OCI-LY7 (cell line): Measurements from ENCODE around the gene CEP131. TPM values are rescaled to one million over a fixed set of nuclear protein-coding genes. Genes with fewer than 3 reads are reported as not detected.

Experiments
- BruUV-seq: library from RNA; stranded (reverse); fragments of 400-500 nt; replicated peaks from 2 replicates; lab custom pipeline; 2021; lab: Mats Ljungman, UMichigan
- CTCF ChIA-PET: fragments of 300-600 bp; sonication (Branson Sonifier 250); formaldehyde crosslinking; loops from one replicate; lab custom pipeline; 2022; ENCODE audit warnings: antibody characterized with exemption; ENCODE audit not compliant: unreplicated experiment; lab: Charles Lee
- POLR2A ChIA-PET: fragments of 300-600 bp; sonication (Branson Sonifier 250); formaldehyde crosslinking; loops from one replicate; lab custom pipeline; 2022; ENCODE audit warnings: antibody characterized with exemption; lab: Charles Lee
- DNase-seq: peaks from one replicate; pipeline ENCODE4 v3.0.0-alpha.2; 2015; ENCODE audit warnings: low spot score
- H2AFZ ChIP-seq: fragments of 200-600 bp; sonication (generic), shearing (Covaris generic); 2 replicates; pipeline ENCODE4 v1.6.1; 2014; ENCODE audit warnings: mild to moderate bottlenecking, antibody characterized with exemption, low read length, moderate library complexity
- H3K27ac ChIP-seq: fragments of 200-600 bp; sonication (generic); 2 replicates; pipeline ENCODE4 v1.5.1; 2014; ENCODE audit warnings: mixed run types, low read depth, mild to moderate bottlenecking, moderate library complexity, low read length, inconsistent platforms; ENCODE audit not compliant: poor library complexity, severe bottlenecking
- H3K36me3 ChIP-seq: fragments of 200-600 bp; sonication (generic); 2 replicates; pipeline ENCODE4 v1.6.1; 2014; ENCODE audit warnings: mild to moderate bottlenecking, antibody characterized with exemption, low read length, moderate library complexity, mixed read lengths; ENCODE audit not compliant: insufficient read depth
- H3K4me1 ChIP-seq: fragments of 200-600 bp; sonication (generic); 2 replicates; pipeline ENCODE4 v1.5.1; 2014; ENCODE audit warnings: mild to moderate bottlenecking, low read length; ENCODE audit not compliant: insufficient read depth, poor library complexity, severe bottlenecking
- H3K4me2 ChIP-seq: fragments of 200-600 bp; sonication (generic); 2 replicates; pipeline ENCODE4 v1.6.1; 2014; ENCODE audit warnings: mild to moderate bottlenecking, low read length
- H3K4me3 ChIP-seq: fragments of 200-600 bp; sonication (generic); 2 replicates; pipeline ENCODE4 v1.5.1; 2014; ENCODE audit warnings: mild to moderate bottlenecking, low read depth, low read length; ENCODE audit not compliant: poor library complexity, severe bottlenecking
- H3K79me2 ChIP-seq: fragments of 200-600 bp; sonication (generic); 2 replicates; pipeline ENCODE4 v1.6.1; 2016; ENCODE audit warnings: low read depth, mild to moderate bottlenecking, low read length, moderate library complexity, mixed read lengths; ENCODE audit not compliant: insufficient read depth
- H3K9me2 ChIP-seq: fragments of 200-600 bp; sonication (generic); 2 replicates; pipeline ENCODE4 v1.6.1; 2016; ENCODE audit warnings: mild to moderate bottlenecking, low read length, mixed read lengths; ENCODE audit not compliant: insufficient read depth
- H3K9me3 ChIP-seq: fragments of 200-600 bp; sonication (generic); 2 replicates; pipeline ENCODE4 v1.6.1; 2014; ENCODE audit warnings: mild to moderate bottlenecking, mixed run types, low read length, mixed read lengths
- H4K20me1 ChIP-seq: fragments of 200-600 bp; sonication (generic); 2 replicates; pipeline ENCODE4 v1.6.1; 2014; ENCODE audit warnings: mild to moderate bottlenecking, antibody characterized with exemption, low read length, moderate library complexity, mixed read lengths; ENCODE audit not compliant: insufficient read depth
- CTCF ChIP-seq: fragments of 200-600 bp; sonication (generic); conservative IDR thresholded peaks from 2 replicates; pipeline ENCODE4 v1.5.1; 2014; ENCODE audit warnings: mild to moderate bottlenecking, antibody characterized with exemption, low read length, moderate library complexity, mixed read lengths
- EZH2phosphoT487 ChIP-seq: fragments of 200-600 bp; sonication (generic); IDR thresholded peaks from 2 replicates; pipeline ENCODE4 v1.6.1; 2018; ENCODE audit warnings: low read depth, borderline replicate concordance, mild to moderate bottlenecking, mixed run types, antibody characterized with exemption, low read length, moderate library complexity, mixed read lengths
- intact Hi-C: fragments of 100-400 bp; cut with micrococcal nuclease; formaldehyde crosslinking; loops from one replicate; pipeline ENCODE4 v1.10.0; 2022; ENCODE audit not compliant: unreplicated experiment
- total RNA-seq, 2 experiments: library from RNA; depleted of rRNA in 1 of 2; stranded (reverse); fragments of >200 nt in 1 of 2; shearing (Covaris generic) in 1 of 2; gene quantifications; 2 replicates each; pipeline ENCODE4 v1.2.3, GENCODE V29; 2014 to 2022

Gene CEP131
- total RNA-seq, 2 experiments from 2014 or later, result 32.9 to 38.6 TPM

DNA sequence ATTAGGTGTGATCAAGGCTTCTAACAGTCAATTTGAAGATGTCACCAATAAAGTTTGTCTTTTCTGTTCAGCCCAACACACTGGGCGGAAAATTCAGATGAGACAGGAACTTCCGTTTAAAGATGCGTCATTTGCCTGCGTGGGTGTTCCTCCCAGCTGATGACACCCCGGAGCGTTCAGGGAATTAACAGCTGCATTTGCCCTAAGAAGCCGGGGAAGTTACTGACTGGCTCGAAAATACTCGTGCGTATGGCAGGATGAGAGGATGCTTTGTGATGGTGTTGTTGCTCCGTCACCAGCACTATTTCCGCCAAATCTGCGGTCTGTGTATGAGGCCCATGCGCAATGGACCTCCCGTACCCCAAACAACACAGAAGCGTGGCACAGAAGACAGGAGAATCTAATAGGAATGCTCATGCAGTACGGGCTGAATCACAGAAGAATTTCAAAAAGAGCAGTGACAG lies 69.4 kb downstream of the CEP131 start:
- intact Hi-C loops, result no loop called here
- POLR2A ChIA-PET, result no interaction called here
- H3K4me2 ChIP-seq, result no peak overlapping the region; the same call in 1 of the 2 replicates
- no peaks in the 10 kb centered on the region for H3K9me3 ChIP-seq
- H3K4me3 ChIP-seq, result no peak overlapping the region
- TF ChIP-seq CTCF, result no peak
- no peak for TF ChIP-seq EZH2phosphoT487
- no peak overlapping the region for H3K27ac ChIP-seq
- BruUV-seq, result no TSS peak
- no peak for DNase-seq
- H3K9me2 ChIP-seq, result no peaks in the 10 kb centered on the region
- no peaks in the 10 kb centered on the region for H4K20me1 ChIP-seq
- no peak overlapping the region for H2AFZ ChIP-seq
- H3K4me1 ChIP-seq, result no peaks in the 10 kb centered on the region
- CTCF ChIA-PET, result no interaction called here
- no peaks in the 10 kb centered on the region for H3K36me3 ChIP-seq
- no peaks in the 10 kb centered on the region for H3K79me2 ChIP-seq

DNA sequence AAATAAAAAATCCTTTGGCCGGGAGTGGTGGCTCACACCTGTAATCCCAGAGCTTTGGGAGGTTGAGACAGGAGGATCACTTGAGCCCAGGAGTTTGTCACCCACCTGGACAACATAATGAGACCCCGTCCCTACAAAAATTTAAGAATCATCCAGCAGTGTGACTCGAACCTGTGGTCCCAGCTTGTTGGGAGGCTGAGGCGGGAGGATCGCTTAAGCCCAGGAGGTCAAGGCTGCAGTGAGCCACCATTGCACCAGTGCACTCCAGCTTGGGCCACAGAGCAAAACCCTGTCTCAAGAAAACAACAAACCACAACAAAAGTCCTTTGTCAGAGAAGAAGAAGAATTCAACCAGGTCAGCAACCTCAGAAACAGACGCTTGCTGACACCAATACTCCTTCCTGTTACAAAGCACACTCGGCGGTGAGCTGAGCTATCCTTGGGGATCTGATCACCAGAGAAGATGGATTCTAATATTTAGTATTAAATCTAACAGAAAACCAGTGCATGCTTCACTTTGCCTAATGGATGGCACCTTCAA lies 70.4 kb downstream of the CEP131 start:
- H3K9me2 ChIP-seq, result no peaks in the 10 kb centered on the region
- no peaks in the 10 kb centered on the region for H3K9me3 ChIP-seq
- no peaks in the 10 kb centered on the region for H3K79me2 ChIP-seq
- H3K4me1 ChIP-seq, result no peaks in the 10 kb centered on the region
- no peaks in the 10 kb centered on the region for H4K20me1 ChIP-seq
- no peak overlapping the region for H3K4me3 ChIP-seq
- intact Hi-C loops, result no loop called here
- no peak for DNase-seq
- no peak overlapping the region for H3K4me2 ChIP-seq
- no peak overlapping the region for H3K27ac ChIP-seq
- no TSS peak for BruUV-seq
- CTCF ChIA-PET, result no interaction called here
- no peaks in the 10 kb centered on the region for H3K36me3 ChIP-seq
- POLR2A ChIA-PET, result interaction anchor here (0.6 kb wide), 1 partner anchor 812 kb away, joined by 3 read pairs; no protein-coding TSS in a partner anchor
- H2AFZ ChIP-seq, result no peak overlapping the region
- TF ChIP-seq EZH2phosphoT487, result no peak
- no peak for TF ChIP-seq CTCF

GRCh38 chr17:81151278-81151677 lies 71.5 kb downstream of the CEP131 start:
- ChIA-PET POLR2A (no interaction called here), CTCF (no interaction called here)
- H2AFZ ChIP-seq, result no peak overlapping the region
- H3K9me3 ChIP-seq, result no peaks in the 10 kb centered on the region
- DNase-seq, result no peak
- H3K36me3 ChIP-seq, result no peaks in the 10 kb centered on the region
- no peaks in the 10 kb centered on the region for H3K4me1 ChIP-seq
- no peak overlapping the region for H3K4me2 ChIP-seq
- H3K9me2 ChIP-seq, result no peaks in the 10 kb centered on the region
- no peaks in the 10 kb centered on the region for H3K79me2 ChIP-seq
- no TSS peak for BruUV-seq
- H4K20me1 ChIP-seq, result no peaks in the 10 kb centered on the region
- no peak overlapping the region for H3K4me3 ChIP-seq
- TF ChIP-seq EZH2phosphoT487, result no peak
- no peak for TF ChIP-seq CTCF
- intact Hi-C loops, result no loop called here
- no peak overlapping the region for H3K27ac ChIP-seq
